CD4-positive, alpha-beta T cell treated with Interleukin-4 for 4 hours (primary cell): Measurements from ENCODE around the gene STON2.
"Not testable (repeated sequence)": the region's sequence is repeated elsewhere in the genome, so short reads cannot be mapped to it uniquely, and the experiment has no call there.

Experiments
- DNase-seq: peaks from one replicate; pipeline ENCODE4 v3.0.0-alpha.2; 2020

STON2 gene

GRCh38 chr14:81264671-81265070 is 135.5 kb downstream of the STON2 start:
- DNase-seq, result no peak

GRCh38 chr14:81263777-81264410 is 136.2 kb downstream of the STON2 start:
- no peak for DNase-seq

- DNase-seq, result no peak
Observed at GRCh38 chr14:81261176-81261575, 138.9 kb downstream of the STON2 start.

- DNase-seq, result no peak
Observed at GRCh38 chr14:81260732-81261131, 139.4 kb downstream of the STON2 start.

- no peak for DNase-seq
Observed at GRCh38 chr14:81256289-81256960, 143.7 kb downstream of the STON2 start.

GRCh38 chr14:81252278-81252677 is 147.8 kb downstream of the STON2 start:
- no peak for DNase-seq

GRCh38 chr14:81247271-81247766 is 152.8 kb downstream of the STON2 start:
- DNase-seq, result no peak

- DNase-seq, result no peak
Observed at GRCh38 chr14:81246461-81247270, 153.5 kb downstream of the STON2 start.

- no peak for DNase-seq
Observed at GRCh38 chr14:81245771-81246170, 154.4 kb downstream of the STON2 start.

- DNase-seq, result not testable (repeated sequence)
Observed at GRCh38 chr14:81244431-81244830, 155.7 kb downstream of the STON2 start.

- DNase-seq, result no peak
Observed at GRCh38 chr14:81243499-81243898, 156.6 kb downstream of the STON2 start.

- DNase-seq, result not testable (repeated sequence)
Observed at GRCh38 chr14:81236849-81237248, 163.3 kb downstream of the STON2 start.

GRCh38 chr14:81236138-81236537 is 164.0 kb downstream of the STON2 start:
- DNase-seq, result no peak

GRCh38 chr14:81235096-81235495 is 165.0 kb downstream of the STON2 start:
- no peak for DNase-seq

GRCh38 chr14:81234278-81234677 is 165.8 kb downstream of the STON2 start:
- DNase-seq, result no peak

- DNase-seq, result no peak
Observed at GRCh38 chr14:81233615-81234014, 166.5 kb downstream of the STON2 start.

- no peak for DNase-seq
Observed at GRCh38 chr14:81231540-81231939, 168.6 kb downstream of the STON2 start.

GRCh38 chr14:81224222-81224621 is 175.9 kb downstream of the STON2 start:
- no peak for DNase-seq

GRCh38 chr14:81223788-81224187 is 176.3 kb downstream of the STON2 start:
- not testable (repeated sequence) for DNase-seq

GRCh38 chr14:81222691-81223090 is 177.4 kb downstream of the STON2 start:
- DNase-seq, result no peak

GRCh38 chr14:81222126-81222525 is 178.0 kb downstream of the STON2 start:
- DNase-seq, result no peak

- DNase-seq, result no peak
Observed at GRCh38 chr14:81221579-81222102, 178.5 kb downstream of the STON2 start.

- DNase-seq, result peak; percentile 95
Observed at GRCh38 chr14:81220830-81221578, 179.1 kb downstream of the STON2 start, which contains the start of gene GTF2A1. TSS of gene GTF2A1 (minus strand) at chr14:81220959. CDS start at chr14:81220518, 441 bp downstream.
